UCSD-AML1 (cell line): ENCODE data around the gene VPS13C.

Experiments
- DNase-seq: peaks from one replicate; lab custom pipeline; 2025; ENCODE audit not compliant: unreplicated experiment; lab: John Stamatoyannopoulos, UW

VPS13C gene

GRCh38 chr15:61951949-61952348 lies 108.3 kb downstream of the VPS13C start:
- no peak for DNase-seq

DNA sequence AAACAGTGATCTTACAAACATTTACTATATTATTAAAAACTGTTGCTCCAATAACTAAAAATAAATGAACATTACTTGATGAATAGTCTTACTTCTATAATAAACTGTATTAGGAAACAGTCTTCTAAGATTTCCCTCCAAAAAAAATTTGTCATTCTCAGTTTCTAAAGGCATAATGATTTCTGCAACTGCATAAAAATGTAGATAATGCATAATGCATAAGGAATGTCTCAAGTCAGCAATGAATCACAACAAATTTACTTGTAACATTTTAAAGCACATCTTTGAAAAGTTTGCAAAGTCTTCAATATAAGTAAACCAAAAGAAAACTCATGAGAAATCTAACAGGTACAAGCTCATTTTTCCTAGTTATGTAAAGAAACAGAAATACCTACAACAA lies 113.5 kb downstream of the VPS13C start:
- DNase-seq, result no peak

GRCh38 chr15:61943992-61944391 lies 116.3 kb downstream of the VPS13C start:
- no peak for DNase-seq

GRCh38 chr15:61938249-61938648 lies 122.0 kb downstream of the VPS13C start:
- no peak for DNase-seq

DNA sequence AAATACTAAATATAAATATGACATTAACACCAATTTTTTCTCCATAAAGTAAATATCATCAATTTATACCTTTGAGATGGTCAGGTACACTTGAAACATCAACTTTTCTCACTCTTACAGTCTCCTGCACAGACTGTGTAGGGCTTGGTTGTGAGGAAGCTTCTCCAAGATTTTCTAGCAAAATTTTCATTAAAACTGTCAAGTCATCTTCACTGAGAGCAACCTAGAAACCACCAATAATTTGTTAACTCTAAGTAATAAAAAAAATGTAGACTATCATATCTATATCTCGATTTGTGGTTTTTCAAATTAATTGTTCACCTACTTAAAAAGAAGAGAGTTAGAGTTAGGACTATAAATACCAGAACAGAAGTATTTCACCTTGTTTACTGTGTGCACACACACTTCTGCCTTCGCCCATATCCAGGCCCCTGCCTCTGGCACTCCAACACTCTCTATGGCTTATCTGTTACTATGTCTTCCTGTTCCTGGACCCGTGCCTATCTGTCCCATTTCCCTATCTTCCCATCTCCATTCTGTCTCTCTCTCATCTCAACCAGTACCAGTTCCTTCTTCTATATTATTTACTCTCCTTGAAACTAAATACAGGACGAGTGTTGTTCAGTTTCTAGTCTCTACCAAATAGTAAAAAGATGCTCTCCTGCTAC lies 123.6 kb downstream of the VPS13C start:
- no peak for DNase-seq

DNA sequence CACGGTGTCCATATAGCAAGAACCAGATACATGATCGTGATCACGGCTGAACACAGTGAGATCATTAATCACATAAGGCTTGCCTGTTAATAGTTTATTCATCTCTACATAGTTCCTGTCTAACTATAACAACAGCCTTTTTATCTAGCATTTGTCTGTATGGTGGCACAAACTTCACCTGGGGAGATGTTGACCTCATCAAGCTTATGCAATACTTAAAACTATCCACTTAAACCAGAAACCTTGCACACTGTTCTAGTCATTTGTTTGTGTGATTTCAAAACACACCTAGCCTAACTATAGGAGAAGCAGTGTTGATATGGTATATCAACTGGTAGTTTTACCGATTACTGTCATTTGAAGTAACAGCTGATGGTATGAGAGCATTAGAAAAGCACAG lies 124.8 kb downstream of the VPS13C start:
- no peak for DNase-seq

GRCh38 chr15:61929452-61929851 lies 130.8 kb downstream of the VPS13C start:
- no peak for DNase-seq

GRCh38 chr15:61923173-61923572 lies 137.1 kb downstream of the VPS13C start:
- no peak for DNase-seq

DNA sequence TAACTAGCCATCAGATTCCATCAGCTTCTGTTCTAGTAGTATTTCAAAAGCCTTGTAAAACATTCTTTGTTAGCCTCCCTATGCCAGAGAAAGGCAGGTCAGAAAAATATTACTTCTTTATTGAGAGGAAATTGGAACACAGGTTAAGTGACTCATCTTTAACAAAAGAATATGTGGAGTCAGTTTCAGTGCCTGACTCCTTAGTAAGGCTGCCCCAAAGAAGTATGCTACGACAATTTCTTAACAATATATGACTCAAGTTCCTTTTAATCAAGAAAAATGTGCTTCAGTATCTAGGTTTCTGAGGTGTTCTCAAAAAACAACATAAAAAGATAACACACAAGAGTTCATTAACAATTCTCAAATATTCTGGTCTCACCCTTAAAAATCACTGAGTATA lies 139.2 kb downstream of the VPS13C start:
- DNase-seq, result no peak

DNA sequence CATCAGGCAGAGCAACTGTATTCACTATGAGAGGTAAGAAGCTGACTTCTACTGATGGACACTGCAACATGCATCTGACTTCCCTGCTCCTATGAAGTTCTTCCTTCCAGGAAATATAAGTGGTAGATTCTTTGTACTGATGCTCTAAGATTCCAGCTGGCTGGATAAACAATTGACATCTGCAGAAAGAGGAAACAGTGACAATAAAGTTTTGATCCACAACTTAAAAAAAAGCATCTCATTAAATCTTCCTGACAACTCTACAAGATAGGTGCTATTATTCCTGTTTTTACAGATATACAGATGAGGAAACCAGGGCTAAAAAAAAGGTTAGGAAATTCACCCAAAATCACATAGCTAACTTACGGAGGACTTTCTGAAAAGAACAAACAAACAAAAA lies 142.8 kb downstream of the VPS13C start:
- DNase-seq, result no peak

DNA sequence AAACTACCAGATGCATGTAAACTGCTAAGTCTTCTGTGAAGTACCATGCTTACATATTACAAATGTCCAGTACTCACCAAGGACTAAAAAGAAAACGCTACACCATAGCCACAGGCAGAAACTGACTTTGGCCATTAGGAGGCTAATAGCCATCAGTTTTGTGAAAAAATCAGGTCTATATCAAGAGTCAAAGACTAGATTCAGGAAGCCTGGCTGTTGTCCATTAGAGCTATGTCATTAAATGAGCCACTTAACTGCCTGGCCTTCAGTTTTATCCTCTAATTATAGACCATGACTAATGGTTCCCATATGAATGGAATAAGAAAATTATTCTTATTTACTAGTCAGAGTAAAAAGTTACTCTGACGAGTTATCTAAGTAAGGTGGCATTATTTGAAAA lies 144.1 kb downstream of the VPS13C start:
- no peak for DNase-seq

DNA sequence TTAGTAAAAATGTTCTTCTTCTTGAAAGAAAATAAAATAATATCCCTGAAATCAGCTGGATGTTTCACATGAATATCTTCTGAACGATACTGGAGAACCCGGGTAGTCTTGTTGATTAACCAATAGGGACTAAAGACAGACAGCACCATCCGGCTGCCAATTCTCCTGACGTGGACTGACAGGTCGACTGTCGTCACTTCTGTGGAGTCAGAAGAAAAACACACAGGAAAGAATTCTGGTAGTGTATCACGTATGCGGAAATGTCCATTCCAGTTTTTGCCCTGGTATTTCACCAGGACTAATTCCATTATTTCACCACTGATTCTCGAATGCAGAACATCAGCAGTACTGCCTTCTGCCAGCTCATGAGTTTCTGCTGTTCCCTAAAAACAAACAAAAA lies 144.6 kb downstream of the VPS13C start:
- DNase-seq, result no peak

GRCh38 chr15:61910839-61911369 lies 149.3 kb downstream of the VPS13C start:
- no peak for DNase-seq

DNA sequence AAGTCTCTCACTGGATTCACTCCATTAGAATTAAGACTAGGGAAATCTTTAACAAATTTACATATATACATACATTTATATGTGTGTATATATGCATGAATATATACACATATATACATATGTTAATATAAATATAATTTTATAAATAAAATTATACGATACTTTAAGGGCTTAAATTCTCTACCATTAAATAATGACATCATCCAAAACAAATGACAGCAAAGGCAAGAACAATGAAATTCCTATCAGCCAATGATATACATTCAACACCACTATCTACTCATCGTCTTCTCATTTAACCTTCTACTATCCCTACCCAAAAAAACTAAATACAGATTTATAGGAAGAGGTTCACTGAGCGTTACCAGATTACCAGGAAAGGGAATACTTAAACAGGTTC lies 152.0 kb downstream of the VPS13C start:
- no peak for DNase-seq

- no peak for DNase-seq
Observed at GRCh38 chr15:61907753-61908086, 152.5 kb downstream of the VPS13C start.

- DNase-seq, result no peak
Observed at GRCh38 chr15:61906961-61907752, 153.1 kb downstream of the VPS13C start.

GRCh38 chr15:61893146-61893545 lies 167.1 kb downstream of the VPS13C start:
- no peak for DNase-seq

GRCh38 chr15:61892140-61892539 lies 168.1 kb downstream of the VPS13C start:
- DNase-seq, result no peak

DNA sequence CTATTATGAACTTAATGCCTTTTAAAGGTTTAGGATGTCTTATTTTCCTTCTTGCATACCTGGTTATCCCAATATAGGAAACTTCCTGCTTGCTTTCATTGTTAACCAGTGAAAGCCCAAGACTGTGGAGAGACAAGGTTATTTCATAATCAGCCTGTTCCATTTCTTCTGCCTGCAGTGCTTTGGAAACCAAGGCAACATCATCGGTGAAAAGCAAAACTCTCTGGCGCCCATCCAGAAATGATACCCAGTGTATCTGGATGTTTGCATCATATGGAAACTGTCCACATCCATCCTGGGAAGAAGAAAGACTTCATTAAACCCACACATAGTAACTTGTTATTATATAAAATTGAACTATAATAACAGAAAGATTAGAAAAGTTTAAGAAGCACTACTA lies 170.1 kb downstream of the VPS13C start:
- no peak for DNase-seq

DNA sequence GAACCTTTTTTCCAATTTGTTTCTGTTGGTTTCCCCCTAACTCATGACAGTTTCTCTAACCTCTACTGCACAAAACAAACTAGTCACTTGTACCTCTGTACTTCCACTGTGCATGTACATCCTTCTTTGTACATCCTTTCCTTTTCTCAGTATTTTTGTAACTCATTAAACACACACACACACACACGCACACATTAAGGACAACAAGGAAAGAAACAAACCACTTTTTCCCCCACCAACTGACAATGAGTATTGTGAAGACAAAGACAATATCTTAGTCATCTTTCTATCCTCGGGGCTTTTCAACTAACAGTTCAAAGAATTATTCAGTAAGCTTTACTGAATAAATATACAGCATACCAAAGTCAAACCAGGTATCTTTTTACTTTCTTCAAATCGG lies 170.5 kb downstream of the VPS13C start:
- DNase-seq, result no peak

- DNase-seq, result no peak
Observed at GRCh38 chr15:61888074-61888780, 172.0 kb downstream of the VPS13C start.

DNA sequence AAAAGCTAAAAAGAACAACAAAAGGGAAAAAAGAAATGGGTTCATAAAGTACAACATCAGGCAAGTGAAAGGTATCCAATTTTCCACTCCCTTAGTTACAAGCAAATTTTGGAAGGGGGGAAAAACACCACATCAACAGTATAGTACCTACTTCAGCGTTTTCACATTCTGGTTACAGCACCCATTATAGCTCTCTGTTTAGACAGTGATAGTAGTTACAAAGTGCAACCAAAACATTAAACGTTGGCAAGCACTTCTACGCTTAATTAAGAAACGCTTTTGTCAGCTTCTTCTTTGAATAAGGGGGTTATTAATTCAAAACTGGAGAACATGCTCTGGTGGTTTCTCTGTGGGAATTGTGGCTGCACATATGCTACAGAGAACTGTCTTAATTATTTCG lies 180.2 kb downstream of the VPS13C start:
- no peak for DNase-seq
